HG03457 (cell line): Measurements from ENCODE around the gene SRRM4.

ENCODE experiments used
- ATAC-seq: cut with Tn5 transposase; IDR thresholded peaks from one replicate; pipeline ENCODE4 v1.9.1; 2021; ENCODE audit warnings: moderate number of reproducible peaks; ENCODE audit not compliant: unreplicated experiment

The SRRM4 gene

DNA sequence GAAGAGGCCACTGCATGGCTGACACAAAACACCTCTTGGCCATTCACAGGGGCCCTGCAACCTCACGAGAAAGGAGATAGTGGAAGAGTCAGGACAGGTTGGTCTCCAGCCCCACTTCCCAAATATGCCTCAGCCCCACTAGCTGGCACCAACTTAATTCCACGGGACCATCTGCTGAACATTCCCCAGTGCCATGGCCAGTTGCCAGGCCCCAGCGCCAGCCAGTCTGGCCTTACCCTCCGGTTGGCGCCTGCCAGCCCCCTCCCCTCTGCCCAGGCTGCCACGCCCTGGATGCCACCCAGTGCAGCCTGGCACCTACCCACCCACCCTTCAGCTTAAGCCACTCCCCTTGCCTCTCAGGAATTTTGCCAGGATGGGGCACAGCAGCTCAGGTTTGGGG, 176.2 kb downstream of the SRRM4 start:
- no peak for ATAC-seq

DNA sequence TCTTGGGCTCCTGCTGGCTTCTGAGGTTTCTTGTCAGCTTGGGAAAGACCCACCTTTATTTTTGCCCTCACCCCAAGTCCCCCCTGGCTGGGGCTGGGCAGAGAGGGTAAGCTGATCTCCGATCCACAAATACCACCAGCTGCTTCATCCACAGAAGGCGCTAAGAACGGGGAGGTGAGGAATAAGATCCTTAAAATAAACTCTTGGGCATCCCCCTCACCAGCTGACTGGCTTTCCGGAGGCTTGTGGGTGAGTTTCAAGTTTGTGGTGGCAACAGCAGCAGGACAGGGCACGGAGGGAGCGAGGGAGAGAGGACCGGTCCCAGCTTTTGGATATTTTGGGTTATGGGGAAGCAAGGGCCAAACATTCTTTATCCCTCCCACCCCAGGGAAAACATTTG, 176.6 kb downstream of the SRRM4 start:
- ATAC-seq: no peak

DNA sequence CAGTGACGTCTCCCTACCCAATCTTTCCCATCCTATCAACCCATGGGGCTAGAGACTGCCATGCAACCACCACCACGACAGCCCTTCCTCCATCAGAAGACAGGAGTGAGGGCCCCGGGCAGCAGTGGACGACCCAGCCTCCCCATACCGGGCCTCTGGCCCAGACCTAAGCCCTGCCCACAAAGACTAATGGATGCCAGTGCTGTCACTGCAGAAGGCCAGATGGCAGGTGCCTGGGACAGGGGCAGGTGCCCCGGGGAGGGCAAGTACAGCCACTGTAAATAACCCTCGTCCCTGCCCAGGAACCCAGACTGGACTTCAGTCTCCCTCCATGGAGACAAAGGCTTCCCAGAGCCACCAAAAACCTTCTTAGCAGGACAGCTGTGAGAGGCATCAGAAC, 177.1 kb downstream of the SRRM4 start:
- ATAC-seq: no peak

DNA sequence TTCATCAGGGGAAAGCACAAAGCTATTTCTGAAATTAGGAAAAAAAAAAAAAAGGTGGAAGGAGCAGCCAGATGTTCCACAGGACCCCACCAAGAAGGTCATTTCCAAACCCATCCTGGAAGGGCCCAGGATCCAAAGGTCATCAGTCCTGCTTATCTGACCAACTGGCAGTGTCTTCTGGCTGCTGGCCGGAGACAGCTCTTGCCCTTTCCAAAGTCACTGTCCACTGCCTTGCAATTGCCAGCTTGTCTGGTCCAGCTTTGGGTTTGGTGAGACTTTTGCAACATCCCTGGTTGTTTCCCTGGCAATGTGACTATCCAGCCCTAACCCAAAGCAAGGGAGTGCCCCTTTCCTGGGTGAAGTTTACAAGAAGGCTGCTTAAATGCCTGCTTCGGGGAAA, 178.5 kb downstream of the SRRM4 start:
- ATAC-seq: no peak

DNA sequence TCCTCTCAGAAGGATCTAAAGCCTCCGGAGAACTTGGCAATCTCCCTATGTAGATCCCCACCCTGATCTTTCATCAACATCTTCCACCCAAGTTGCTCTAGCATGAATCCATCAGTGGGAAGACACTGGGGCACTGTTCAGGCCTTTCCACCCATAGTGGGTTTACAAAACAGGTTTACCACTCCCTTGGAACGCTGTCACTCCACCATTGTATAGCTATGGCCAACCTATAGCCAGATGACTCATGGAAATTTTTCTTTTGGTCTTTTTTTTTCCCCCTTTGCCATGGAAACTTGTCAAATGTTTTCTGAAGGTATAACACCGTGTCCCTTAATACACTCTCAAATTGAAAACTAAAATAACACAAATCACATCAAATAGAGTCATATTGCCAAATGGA, 186.6 kb downstream of the SRRM4 start:
- ATAC-seq: no peak

DNA sequence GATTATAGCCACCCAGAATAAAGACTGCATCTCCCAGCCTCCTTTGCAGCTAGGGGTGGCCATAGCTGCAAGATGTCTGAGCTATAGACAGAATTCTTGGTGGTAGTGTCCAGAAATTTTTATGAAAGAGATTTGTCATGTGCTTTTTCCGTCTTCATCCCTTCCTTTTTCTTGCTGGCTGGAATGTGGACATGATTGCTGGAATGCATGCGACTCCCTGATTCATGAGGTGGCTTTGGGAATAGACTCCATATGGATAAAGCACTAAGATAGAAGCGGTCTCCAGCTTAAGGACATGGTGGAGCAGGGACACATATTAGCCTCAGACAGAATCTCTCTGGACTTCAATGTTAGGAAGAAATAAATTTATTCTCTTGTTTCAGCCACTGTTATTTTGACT, 187.4 kb downstream of the SRRM4 start:
- no peak for ATAC-seq

DNA sequence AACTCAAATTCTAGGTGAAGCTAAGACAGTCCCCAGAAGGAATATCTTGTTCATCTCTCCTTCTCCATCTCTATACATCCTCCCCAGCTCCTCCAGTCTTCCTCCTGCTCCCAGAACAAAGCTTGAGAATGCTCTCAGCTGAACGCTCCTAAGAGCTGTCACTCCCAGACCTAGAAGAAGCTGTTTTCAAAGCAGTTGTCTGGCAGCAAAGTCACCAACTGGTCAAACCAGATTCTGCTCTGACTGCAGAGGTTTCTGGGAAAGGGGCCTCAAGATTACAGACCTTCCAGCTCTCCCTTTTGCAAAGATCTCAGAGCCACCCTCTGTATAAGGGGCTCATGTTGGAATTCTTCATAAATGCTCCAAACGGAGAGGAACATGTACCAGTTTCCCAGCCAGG, 187.8 kb downstream of the SRRM4 start:
- no peak for ATAC-seq

DNA sequence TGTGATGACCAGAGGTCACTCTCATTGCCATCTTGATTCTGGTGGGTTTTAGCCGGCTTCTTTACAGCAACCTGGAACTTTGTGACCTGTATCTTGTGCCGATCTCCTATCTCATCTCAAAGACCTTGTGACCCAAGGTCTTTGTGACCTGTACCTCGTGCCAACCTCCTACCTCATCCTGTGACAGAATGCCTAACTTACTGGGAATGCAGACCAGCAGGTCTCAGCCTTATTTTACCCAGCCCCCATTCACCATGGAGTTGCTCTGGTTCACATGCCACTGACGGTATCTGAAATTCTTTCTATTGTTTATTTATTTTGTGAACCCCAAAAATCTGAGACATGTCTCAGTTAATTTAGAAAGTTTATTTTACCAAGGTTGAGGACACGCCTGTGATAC, 189.9 kb downstream of the SRRM4 start:
- no peak for ATAC-seq

DNA sequence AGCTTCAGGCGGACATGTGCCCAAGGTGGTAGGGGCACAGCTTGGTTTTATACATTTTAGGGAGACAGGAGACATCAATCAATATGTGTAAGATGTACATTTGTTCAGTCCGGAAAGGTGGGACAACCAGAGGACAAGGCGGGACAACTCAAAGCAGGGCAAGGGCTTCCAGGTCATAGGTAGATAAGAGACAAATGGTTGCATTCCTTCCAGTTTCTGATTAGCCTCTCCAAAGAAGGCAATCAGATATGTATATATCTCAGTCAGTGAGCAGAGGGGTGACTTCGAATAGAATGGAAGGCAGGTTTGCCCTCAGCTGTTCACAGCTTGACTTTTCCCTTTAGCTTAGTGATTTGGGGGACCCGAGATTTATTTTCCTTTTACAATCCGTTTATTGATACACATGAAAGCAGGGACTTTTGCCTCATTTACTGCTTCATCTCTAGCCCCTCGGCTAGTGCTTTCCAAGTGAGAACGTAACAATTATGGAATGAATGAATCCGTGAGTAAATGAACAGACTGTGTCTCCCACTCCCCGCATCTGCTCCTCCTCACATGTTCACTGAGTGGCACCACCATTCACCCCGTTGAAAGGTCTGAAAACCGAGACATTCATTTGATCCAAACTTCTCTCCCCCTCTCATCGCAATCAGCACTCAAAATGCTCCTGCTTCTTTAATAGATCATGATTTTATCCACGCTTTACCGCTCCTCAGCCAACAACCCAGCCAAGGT, 190.5 kb downstream of the SRRM4 start:
- no peak for ATAC-seq

DNA sequence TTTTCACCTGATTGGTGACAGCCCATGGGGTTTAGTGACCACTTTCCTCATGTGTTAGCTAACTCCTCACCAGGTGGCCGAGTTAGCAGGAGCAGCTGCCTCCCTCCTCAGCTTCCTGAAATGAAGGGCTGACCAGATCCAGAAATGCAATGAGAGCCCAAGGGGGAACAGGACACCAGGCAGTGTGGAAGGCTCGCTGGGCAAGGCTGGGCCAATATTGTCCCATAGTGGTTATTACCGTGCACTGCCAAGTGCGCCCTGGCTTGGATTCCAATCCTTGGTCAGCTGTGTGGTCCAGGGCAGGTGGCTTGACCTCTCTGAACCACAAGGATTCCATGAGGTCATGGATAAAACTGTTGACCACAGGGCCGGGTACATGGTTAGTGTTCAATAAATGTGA, 193.7 kb downstream of the SRRM4 start:
- no peak for ATAC-seq

DNA sequence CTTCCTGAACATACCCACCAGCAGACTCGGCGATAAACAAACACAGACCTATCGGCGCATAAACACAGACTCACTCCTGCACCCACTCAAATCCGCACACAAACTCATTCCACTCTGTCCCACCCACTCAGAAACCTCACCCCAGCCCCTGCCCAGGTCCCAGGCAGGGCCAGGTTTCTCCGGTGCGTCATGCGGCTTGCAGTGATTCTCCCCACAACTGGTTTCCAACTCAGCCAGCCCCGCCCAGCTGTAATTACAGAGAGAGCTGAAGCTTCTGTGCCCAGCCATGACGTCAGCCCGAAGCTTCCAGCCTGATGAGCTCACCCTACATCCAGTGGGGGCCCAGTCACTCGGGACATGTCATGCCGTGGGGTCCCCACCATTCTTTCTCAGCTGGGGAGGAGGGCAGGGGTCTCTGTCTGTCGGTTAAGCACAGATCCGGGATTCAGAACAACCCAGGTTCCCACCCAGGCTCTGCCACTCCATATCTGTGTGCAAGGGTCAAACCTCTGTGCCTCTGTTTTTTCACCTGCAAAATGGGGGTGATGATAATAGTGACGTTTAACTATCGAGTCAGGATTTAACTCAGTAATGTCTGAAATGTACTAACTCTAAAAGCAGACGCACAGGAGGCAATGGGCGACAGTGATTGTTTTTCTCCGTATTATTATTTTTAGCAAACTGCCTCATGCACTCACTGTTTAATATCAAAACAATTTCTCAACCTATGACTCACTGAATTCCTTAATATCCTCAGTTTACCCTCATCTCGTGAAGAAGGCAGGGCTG, 195.1 kb downstream of the SRRM4 start:
- ATAC-seq: no peak

DNA sequence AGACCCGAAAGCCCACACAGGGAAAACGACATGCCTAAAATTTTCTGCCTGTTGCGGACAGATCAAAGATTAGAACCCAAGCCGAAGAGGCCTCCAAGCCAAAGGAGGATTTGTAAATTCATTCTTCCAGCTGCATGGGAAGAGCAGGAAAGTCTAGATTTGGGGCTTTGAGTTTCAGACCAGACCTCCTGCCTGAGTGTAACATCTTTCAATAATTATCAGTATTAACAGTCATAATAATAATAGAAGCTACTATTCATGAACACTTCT, 195.7 kb downstream of the SRRM4 start:
- no peak for ATAC-seq

DNA sequence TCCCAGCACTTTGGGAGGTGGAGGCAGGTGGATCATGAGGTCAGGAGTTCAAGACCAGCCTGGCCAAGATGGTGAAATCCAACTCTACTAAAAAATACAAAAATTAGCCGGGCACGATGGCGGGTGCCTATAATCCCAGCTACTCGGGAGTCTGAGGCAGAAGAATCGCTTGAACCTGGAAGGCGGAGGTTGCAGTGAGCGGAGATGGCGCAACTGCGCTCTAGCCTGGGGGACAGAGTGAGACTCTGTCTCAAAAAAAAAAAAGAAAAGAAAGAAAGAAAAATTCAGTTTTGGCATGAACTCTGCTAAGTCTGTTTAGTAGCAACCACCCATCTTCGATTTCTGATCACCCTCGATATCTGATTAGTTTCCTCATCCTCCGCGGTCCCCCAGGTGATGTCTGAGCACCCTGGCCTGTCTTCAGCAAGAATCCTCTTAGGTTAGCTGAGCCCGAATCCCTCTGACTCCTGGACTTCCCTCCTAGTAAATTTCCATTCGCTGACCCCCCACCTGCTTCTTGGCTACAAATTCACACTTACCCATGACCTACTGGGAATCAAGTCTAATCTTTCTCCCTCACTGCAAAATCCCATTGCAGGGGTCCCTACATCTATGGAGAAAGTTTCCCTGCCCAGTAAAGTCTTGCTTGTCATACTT, 196.5 kb downstream of the SRRM4 start:
- ATAC-seq: no peak

DNA sequence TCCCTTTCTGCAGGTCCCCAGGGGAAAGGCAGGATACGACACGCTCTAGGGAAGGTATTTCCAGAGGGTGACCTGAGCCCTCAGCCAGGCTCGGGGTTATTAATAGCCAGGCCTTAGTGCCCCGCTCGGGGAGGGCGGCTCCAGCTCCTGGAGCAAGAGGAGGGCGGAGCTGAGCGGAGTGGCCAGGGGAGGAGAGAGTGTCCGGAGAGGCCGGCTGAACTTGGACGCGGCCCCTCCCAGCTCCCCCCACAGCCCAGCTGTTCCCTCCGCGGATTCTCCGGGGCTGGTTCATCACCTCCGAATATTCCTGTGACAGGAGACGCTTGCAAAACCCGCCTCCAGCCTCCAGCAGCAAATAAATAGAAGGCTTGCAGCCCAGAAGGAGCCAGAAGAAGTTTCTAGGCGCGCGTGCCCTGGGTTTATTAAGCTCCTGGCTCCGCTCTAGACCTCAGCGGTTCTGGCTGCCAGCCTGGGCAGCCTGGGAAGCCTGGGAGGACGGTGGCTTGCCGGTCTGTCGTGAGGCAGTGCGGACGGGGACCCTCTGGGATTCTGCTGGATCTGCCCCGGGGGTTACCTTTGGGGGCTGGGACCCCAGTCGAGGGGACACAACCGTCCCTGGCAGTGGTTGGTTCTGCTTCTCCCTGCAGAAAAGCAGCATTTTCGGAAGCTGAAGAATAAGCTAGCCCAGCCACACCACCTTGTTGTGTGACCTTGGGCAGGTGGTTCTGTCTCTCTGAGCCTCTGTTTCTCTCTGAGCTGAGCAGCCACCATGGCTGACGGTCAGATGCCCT, 197.4 kb downstream of the SRRM4 start, which contains the start of gene HSPB8:
Gene HSPB8, plus strand, starts transcription at position 388 of the 791 bp plus-strand sequence. Its CDS starts 382 bp downstream, at position 770.
- no peak for ATAC-seq

DNA sequence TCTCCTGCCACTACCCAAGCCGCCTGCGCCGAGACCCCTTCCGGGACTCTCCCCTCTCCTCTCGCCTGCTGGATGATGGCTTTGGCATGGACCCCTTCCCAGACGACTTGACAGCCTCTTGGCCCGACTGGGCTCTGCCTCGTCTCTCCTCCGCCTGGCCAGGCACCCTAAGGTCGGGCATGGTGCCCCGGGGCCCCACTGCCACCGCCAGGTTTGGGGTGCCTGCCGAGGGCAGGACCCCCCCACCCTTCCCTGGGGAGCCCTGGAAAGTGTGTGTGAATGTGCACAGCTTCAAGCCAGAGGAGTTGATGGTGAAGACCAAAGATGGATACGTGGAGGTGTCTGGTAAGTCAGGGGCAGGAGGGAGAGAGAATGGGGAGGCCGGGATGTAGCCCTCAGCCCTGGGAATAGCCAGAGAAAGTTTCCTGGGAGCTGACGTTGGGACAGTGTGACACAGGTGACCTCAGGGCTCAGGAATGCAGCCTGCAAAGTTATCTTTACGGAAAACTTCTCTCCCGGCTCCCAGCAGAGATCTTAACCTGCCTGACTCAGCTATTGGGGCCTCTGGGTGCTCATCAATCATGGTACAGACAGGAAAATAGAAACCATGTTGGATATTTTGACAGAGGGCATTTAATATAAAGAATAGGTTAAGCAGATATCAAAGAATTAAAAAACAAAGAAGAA, 198.1 kb downstream of the SRRM4 start:
- no peak for ATAC-seq

DNA sequence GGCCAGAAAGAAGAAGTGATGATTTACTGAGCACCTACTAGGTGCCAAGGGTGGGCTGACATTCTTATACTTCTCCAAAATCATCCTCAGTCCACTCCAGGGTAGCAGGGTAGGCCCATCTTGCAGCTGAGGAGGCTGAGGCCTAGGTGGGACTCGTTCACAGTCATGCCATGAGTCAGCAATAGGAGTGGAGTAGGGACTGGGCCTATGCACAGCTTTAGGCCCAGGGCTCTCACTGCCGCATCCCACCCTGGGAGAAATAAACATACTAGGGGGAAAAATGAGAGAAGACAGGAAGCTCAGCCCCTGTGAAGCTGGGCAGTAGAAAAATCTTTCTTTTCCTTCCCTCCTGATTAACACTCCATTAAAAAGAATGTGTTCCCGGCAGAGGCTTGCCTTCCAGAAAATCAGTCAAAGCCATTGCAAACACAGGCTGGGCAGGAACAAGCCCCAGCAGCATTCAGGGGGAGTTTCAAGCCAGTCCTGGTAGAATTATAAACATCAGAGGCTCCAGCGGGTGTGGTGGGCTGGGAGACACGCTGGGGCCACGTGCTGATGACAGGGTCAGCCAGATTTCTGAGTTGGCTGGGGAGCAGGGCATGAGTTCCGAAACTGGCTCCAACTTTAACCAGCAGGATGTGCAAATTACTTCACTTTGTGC, 199.2 kb downstream of the SRRM4 start:
- no peak for ATAC-seq

DNA sequence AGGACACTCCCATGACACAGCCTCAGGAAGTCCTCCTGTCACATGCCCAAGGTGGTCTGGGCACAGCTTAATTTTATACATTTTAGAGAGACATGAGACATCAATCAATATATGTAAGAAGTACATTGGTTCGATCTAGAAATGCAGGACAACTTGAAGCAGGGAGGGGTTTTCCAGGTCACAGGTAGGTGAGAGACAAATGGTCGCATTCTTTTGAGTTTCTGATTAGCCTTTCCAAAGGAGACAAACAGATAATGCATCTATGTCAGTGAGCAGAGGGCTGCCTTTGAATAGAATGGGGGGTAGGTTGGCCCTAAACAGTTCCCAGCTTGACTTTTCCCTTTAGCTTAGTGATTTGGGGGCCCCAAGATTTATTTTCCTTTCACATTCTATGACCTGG, 199.9 kb downstream of the SRRM4 start:
- no peak for ATAC-seq

DNA sequence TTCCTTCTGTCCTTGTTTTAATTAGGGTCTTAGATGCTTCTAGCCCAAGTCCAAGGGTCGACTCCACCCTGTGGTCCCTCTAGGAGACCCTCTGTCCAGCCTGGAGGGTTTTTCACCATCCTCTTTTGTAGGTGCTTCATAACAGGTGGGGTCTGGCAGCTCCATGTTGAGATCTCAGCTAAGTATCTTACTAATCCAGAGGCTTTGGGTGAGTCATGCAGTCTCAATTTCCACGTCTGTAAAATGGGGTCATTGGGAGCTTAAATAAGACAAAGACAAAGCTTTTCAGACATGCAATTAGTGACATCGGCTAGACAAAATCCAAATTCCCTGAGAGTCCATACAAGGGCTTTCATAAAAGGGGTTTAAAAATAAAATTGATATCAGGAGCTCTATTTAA, 200.6 kb downstream of the SRRM4 start:
- no peak for ATAC-seq

DNA sequence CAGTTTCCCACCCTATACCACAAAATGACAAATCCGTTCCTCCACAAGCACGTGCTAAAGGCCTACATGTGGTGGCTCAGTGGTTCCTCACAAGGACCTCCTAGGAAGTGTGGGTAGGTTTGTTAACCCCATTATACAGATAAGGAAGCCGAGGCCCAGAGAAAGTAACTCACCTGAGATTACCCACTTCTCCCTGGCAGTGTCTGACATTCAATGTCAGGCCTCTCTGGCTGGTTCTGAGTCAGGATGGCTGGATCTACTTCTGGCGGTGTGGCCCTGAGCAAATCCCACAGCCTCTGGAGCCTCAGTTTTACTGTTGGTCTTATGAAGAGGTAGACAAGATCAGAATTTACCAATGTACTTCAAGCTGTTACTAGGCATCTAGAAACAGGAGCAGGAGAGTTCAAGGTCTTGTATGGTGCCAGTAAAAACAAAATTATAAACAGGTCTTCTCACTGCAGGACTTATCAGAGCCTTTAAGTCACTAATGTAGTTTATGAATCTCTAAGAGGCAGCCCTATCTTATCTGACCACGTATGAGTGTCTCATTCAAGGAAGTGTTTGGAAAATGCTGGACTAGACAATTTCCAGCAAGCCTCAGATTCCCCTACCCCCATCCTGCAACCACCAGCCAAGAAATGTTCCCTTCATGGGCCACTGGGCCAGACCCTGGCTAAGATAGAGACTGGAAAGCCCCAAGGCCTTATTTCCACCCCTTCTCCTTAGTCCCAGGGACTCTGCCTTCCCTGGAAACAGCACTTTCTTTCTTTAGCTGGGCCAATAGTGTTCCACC, 201.6 kb downstream of the SRRM4 start:
- ATAC-seq: no peak
